HEK293 (cell line): ENCODE data around the gene ITPKC.

Source experiments
- BCL11B ChIP-seq: fragments of 450-650 bp; formaldehyde crosslinking; IDR thresholded peaks from 2 replicates; pipeline ENCODE4 v1.5.1; 2016; ENCODE audit warnings: low read depth, missing biosample characterization, missing genetic modification characterization
- BCL6B ChIP-seq: fragments of 450-650 bp; formaldehyde crosslinking; IDR thresholded peaks from 2 replicates; pipeline ENCODE4 v1.5.1; 2017; ENCODE audit warnings: missing biosample characterization, missing genetic modification characterization
- EGR2 ChIP-seq: fragments of 450-650 bp; formaldehyde crosslinking; IDR thresholded peaks from 2 replicates; pipeline ENCODE4 v1.5.1; 2016; ENCODE audit warnings: low read depth, missing biosample characterization, missing genetic modification characterization
- GLIS2 ChIP-seq: fragments of 450-650 bp; formaldehyde crosslinking; IDR thresholded peaks from 2 replicates; pipeline ENCODE4 v1.5.1; 2016; ENCODE audit warnings: missing biosample characterization, missing genetic modification characterization
- PATZ1 ChIP-seq: fragments of 450-650 bp; formaldehyde crosslinking; IDR thresholded peaks from 2 replicates; pipeline ENCODE4 v1.5.1; 2016; ENCODE audit warnings: missing biosample characterization, missing genetic modification characterization
- PRDM1 ChIP-seq: fragments of 450-650 bp; formaldehyde crosslinking; IDR thresholded peaks from 2 replicates; pipeline ENCODE4; 2016; ENCODE audit warnings: missing biosample characterization, missing genetic modification characterization
- SCRT1 ChIP-seq: fragments of 450-650 bp; formaldehyde crosslinking; IDR thresholded peaks from 2 replicates; pipeline ENCODE4 v1.5.1; 2016; ENCODE audit warnings: missing biosample characterization, missing genetic modification characterization, borderline replicate concordance
- SP2 ChIP-seq: fragments of 450-650 bp; formaldehyde crosslinking; IDR thresholded peaks from 2 replicates; pipeline ENCODE4 v1.5.1; 2016; ENCODE audit warnings: missing biosample characterization, missing genetic modification characterization
- TRIM28 ChIP-seq: IDR thresholded peaks from 2 replicates; pipeline ENCODE4 v1.6.1; 2011; ENCODE audit warnings: low read length, control low read depth, borderline replicate concordance
- YY1 ChIP-seq: fragments of 450-650 bp; formaldehyde crosslinking; IDR thresholded peaks from 2 replicates; pipeline ENCODE4 v1.5.1; 2018; ENCODE audit warnings: missing biosample characterization, missing genetic modification characterization
- ZBTB10 ChIP-seq: fragments of 450-650 bp; formaldehyde crosslinking; IDR thresholded peaks from 2 replicates; pipeline ENCODE4 v1.5.1; 2016; ENCODE audit warnings: missing biosample characterization, missing genetic modification characterization
- ZFP69B ChIP-seq: fragments of 450-650 bp; formaldehyde crosslinking; IDR thresholded peaks from 2 replicates; pipeline ENCODE4 v1.5.1; 2016; ENCODE audit warnings: missing biosample characterization, missing genetic modification characterization
- ZNF10 ChIP-seq: fragments of 450-650 bp; formaldehyde crosslinking; IDR thresholded peaks from 2 replicates; pipeline ENCODE4 v1.5.1; 2017; ENCODE audit warnings: missing biosample characterization, missing genetic modification characterization
- ZNF24 ChIP-seq: fragments of 450-650 bp; formaldehyde crosslinking; IDR thresholded peaks from 2 replicates; pipeline ENCODE4 v1.5.1; 2016; ENCODE audit warnings: missing biosample characterization, missing genetic modification characterization
- ZNF341 ChIP-seq: fragments of 450-650 bp; formaldehyde crosslinking; IDR thresholded peaks from 2 replicates; pipeline ENCODE4; 2016; ENCODE audit warnings: low read depth, missing biosample characterization, missing genetic modification characterization
- ZNF394 ChIP-seq: fragments of 450-650 bp; formaldehyde crosslinking; IDR thresholded peaks from 2 replicates; pipeline ENCODE4 v1.5.1; 2016; ENCODE audit warnings: missing biosample characterization, missing genetic modification characterization, mild to moderate bottlenecking, moderate library complexity, borderline replicate concordance
- ZNF488 ChIP-seq: fragments of 450-650 bp; formaldehyde crosslinking; IDR thresholded peaks from 2 replicates; pipeline ENCODE4 v1.5.1; 2016; ENCODE audit warnings: missing biosample characterization, missing genetic modification characterization
- ZNF580 ChIP-seq: fragments of 450-650 bp; formaldehyde crosslinking; IDR thresholded peaks from 2 replicates; pipeline ENCODE4 v1.5.1; 2016; ENCODE audit warnings: missing biosample characterization, missing genetic modification characterization
- ZNF629 ChIP-seq: fragments of 450-650 bp; formaldehyde crosslinking; IDR thresholded peaks from 2 replicates; pipeline ENCODE4 v1.5.1; 2017; ENCODE audit warnings: missing biosample characterization, missing genetic modification characterization
- ZNF658 ChIP-seq: fragments of 450-650 bp; formaldehyde crosslinking; IDR thresholded peaks from 2 replicates; pipeline ENCODE4; 2016; ENCODE audit warnings: missing biosample characterization, missing genetic modification characterization
- ZNF677 ChIP-seq: fragments of 450-650 bp; IDR thresholded peaks from 2 replicates; pipeline ENCODE4 v1.5.0; 2018; ENCODE audit warnings: missing biosample characterization, mild to moderate bottlenecking, missing genetic modification characterization, moderate library complexity
- ZNF692 ChIP-seq: fragments of 450-650 bp; formaldehyde crosslinking; IDR thresholded peaks from 2 replicates; pipeline ENCODE4 v1.5.1; 2016; ENCODE audit warnings: missing biosample characterization, missing genetic modification characterization
- ZSCAN5A ChIP-seq: fragments of 450-650 bp; formaldehyde crosslinking; IDR thresholded peaks from 2 replicates; pipeline ENCODE4 v1.5.1; 2016; ENCODE audit warnings: missing biosample characterization, missing genetic modification characterization

Gene ITPKC

GRCh38 chr19:40717880-40718773, 1.2 kb downstream of the ITPKC start (continued):
- TF ChIP-seq ZBTB10 (tag by site-specific recombination), result peak; percentile 59; the same call in 1 of the 2 replicates
- TF ChIP-seq BCL11B (tag by site-specific recombination), result peak; percentile 10; the same call in 1 of the 2 replicates
- TF ChIP-seq ZNF24 (tag by site-specific recombination), result no peak
- TF ChIP-seq ZFP69B (tag by site-specific recombination), result peak; percentile 90
- no peak for TF ChIP-seq BCL6B
- TF ChIP-seq ZNF658 (tag by site-specific recombination), result no peak
- peak; percentile 52 for TF ChIP-seq EGR2 (tag by site-specific recombination)
- TF ChIP-seq ZNF677 (tag by site-specific recombination), result no peak
- TF ChIP-seq YY1 (tag by site-specific recombination), result no peak
- no peak for TF ChIP-seq ZNF488 (tag by site-specific recombination)
- TF ChIP-seq PRDM1 (tag by site-specific recombination), result peak; percentile 83
- TF ChIP-seq ZNF341, result peak; percentile 85
- peak; percentile 72; the same call in 1 of the 2 replicates for TF ChIP-seq GLIS2 (tag by site-specific recombination)
- TF ChIP-seq ZNF394 (tag by site-specific recombination), result peak; percentile 57; the same call in 1 of the 2 replicates
- TF ChIP-seq ZNF10 (tag by site-specific recombination), result no peak
- TF ChIP-seq ZNF580 (tag by site-specific recombination), result 0 out of 2 replicates have a peak, but pooled peaks have one; percentile 6
- TF ChIP-seq PATZ1, result peak; percentile 59
- TF ChIP-seq SP2 (tag by site-specific recombination), result no peak
- peak; percentile 99; the same call in 1 of the 2 replicates for TF ChIP-seq ZSCAN5A
- no peak for TF ChIP-seq SCRT1 (tag by site-specific recombination)
- peak; percentile 83 for TF ChIP-seq ZNF692
- TF ChIP-seq ZNF629 (tag by site-specific recombination), result peak; percentile 53
- TF ChIP-seq TRIM28, result no peak
